ENCODE data around the gene CD82.

The CD82 gene

DNA sequence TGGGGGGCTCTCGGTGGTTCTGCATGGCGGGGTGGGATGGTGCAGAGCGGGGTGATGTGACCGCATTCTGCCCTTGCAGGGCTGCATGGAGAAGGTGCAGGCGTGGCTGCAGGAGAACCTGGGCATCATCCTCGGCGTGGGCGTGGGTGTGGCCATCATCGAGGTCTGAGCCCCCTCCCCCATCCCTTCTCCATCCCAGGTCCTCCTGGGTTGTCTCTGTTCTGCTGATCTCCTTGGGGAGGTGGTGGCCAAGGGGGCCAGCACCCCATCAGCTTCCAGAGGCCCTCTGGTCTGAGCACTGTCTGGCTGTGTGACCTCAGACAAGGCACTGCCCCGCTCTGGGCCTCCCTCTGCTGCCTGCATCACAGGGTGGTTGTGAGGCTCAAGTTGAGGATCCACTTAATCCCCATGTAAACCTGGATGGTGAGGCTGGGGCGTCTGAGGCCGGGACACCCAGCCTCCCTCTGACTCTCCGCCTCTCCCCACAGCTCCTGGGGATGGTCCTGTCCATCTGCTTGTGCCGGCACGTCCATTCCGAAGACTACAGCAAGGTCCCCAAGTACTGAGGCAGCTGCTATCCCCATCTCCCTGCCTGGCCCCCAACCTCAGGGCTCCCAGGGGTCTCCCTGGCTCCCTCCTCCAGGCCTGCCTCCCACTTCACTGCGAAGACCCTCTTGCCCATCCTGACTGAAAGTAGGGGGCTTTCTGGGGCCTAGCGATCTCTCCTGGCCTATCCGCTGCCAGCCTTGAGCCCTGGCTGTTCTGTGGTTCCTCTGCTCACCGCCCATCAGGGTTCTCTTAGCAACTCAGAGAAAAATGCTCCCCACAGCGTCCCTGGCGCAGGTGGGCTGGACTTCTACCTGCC lies 53.3 kb downstream of the CD82 start:
- DNase-seq = no peak

DNA sequence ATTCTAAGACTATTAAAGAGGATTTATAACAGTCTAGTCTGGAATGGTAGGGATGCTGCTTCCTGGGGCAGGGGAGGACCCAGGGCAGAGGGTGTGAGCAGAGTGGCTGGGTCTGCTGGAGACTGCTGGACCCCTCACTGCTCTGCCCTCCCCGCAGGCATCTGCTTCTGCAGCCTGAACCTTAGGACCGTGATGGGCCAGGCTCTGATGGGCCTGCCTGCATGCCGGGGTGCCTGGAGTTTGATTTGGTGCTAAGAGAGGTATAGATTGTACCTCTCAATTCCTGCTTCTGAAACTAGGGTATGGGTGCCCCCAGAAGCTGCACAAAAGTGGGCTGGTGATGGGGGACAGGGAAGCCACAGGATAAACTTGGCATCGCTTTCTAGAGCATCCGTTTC lies 54.9 kb downstream of the CD82 start:
- no peak for DNase-seq

DNA sequence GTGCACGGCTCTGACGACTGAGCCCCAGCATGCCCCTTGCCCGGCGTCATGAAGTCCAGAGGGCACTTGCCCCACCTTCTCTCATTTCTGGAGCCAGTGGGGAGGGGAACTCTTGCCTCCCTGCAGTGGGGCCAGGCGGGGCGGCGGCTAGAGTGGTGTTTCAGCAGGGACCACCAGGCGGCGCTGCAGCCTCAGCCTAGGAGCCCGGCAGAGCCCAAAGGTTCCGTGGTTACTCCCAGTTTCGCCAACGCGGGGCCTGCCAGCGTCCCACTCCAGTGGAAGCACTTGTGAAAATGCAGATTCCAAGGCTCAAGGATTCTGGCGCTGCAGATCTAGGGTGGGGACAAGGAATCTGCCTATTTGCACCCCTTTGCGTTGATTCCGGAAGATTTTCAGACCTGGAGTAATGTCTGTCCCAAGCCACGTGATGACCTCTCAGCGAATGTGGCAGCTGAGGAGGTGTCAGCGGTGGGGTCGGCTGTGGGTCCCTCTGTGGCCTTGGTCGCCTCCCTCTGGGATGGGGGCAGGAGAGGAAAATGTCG lies 55.7 kb downstream of the CD82 start:
- peak; percentile 68 for DNase-seq

DNA sequence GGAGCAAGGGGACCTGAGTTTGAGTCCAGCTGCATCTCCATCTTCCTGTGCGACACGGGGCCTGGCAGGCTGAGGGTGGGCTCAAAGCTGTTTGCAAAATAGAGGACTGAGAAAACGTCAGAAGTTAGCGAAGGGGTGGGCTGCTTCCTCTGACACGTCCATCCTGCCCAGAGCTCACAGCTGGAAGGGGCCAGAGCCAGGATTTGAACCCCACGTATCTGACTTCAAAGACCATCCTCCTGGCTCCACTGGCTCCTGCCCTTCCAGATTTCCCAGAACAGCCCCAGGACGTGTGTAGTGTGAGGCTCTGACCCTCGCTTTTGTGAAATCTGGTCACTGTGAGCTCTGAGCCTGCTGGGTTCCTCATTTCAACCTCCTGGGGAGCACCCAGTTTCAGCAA lies 56.3 kb downstream of the CD82 start:
- no peak for DNase-seq

DNA sequence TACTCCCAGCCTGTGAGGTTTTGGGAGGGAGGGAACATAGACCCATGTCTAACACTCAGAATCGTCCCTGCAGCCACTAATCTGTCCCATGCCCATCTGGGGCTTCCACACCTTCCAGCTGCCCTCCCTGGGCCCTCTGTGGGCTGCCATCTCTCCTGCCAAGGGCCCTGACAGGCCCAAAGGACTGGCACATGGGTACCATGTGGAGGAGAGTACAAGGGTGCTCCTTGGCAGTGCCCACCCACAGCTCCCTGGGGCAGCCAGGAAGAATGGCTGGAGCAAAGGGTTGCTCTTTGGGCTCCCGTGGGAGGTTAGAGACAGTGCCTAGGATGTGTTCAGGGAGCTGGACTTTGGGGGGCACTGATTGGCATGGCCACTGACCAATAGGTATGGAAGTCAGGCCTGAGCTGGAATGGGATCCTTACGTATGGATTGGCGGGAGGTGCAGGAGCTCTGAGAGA lies 56.8 kb downstream of the CD82 start:
- DNase-seq = no peak

DNA sequence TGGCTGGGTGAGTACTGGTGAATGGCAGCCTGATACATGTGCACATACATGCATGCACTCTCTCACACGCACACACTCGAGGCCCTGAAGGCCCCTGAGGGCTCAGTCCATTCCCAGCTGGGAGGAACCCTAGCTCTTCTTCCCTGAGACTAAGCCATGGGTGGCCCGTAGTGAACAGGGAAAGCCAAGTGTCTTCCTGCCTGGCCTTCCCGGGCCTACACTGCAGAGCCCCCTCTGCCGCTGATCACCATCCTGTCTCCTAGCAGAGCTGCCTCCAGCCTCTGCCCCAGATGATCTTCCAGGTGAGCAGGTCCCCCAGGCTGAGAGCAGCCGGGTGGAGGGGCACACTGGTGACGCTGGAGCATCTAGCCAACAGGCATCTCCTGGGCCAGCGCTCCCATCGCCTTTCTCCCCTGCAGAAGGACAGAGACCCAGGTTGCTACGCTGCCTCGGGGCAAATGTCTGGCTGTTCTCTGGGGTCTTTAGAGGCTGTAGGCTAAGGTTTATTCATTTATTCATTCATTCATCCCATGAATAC lies 57.3 kb downstream of the CD82 start:
- DNase-seq = no peak

DNA sequence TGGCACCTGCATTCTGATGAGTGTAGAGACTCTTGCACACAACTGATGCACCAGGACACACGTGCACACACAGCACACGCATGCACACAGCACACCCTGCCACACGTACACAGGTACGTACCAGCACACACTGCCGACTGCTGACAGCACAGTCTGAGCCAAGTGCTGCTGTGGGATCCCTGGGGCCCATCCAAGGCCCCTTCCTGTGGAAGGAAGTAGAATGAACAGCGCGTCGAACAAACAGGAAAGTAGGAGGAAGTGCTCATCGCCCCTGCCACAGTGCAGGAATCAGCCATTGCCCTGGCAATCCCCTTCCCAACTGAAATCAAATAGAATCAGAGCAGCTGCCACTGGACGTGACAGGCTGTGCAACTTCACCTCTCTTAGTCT lies 57.9 kb downstream of the CD82 start:
- no peak for DNase-seq

DNA sequence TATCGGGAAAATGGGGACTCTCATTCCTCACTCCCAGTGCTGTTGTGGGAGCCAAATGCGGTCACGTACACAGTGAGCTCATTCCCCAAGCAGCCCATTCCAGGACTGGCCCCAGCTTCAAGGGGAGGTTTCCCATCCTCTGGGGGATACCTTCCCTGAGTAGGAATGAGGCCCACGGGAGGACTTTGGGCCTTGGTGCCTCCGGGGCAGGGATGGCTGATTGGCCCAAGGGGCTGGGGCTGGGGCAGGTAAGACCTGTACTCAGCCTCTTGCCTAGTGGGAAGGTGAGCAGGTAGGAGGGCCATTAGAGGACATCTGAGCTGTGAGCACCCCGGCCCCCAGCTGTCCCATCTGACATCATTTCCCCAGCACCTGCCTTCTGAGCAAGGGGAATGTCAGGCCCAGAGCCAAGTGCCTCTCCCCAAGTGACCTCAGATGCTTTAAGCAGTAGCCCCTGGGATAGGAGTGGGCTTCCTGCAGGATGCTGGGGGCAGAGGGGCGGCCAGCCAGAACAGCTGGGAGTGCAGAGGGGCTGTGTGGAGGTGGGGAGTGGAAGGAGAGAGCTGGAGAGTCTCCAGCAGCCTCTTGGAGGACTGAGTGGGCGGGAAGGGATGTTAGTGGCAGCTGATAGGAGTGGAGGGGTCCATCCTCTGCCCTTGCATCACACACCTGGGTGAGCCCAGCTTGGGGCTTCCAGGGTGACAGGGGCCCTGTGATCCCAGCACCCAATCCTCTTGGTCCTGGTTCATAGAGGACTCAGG lies 58.4 kb downstream of the CD82 start:
- peak; percentile 16 for DNase-seq

DNA sequence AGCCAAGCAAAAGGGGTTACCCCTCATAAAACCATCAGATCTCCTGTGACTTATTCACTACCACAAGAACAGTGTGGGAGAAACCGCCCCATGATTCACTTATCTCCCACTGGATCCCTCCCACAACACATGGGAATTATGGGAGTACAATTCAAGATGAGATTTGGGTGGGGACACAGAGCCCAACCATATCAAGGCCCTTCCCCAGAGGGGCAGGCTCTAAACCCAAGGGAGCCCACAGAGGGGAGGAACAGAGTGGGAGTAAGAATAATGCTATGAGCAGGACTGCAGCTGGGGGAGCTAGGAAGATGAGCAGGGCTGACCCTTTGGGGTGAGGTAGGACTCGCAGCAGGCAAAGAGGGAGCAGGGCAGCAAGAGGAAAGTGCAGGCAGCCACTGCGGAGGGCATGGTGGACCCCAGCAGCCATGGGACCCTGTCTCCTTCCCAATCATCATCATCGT lies 59.3 kb downstream of the CD82 start:
- no peak for DNase-seq

DNA sequence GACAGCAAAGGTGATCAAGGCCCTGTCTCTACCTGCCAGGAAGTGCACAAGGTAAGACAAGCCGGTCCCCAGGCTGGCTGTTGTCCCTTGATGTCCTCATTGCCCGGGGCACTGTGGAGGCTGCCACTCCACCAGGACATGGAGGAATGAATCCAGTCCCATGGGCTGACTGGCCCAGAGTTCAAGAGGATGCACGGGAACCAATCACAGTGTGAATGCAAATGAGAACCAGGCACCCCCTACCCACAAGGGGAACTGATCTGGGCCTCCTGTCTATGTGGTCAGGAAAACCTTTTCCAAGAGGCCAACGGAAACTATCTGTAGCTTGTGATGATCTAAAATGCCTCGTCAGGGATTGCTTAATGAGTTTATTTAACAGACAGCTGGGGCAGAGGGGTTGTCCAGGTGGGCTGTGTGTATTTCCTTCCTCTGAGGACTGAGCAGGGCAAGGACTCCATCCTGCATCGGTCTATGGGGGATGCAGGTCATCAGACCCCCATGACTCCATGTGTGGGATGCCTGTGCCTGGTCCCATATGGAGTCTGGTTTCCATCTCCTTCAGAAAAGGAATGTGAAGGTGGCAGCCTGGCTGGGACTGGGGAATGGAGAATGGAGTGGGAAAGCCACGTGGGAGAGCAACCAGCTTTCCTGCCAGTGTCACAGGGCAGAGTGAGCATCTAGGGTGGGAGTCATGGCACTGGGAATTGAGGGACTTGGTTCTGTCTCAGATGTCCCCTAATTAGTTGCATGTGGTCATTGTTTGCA lies 60.5 kb downstream of the CD82 start:
- DNase-seq = no peak

DNA sequence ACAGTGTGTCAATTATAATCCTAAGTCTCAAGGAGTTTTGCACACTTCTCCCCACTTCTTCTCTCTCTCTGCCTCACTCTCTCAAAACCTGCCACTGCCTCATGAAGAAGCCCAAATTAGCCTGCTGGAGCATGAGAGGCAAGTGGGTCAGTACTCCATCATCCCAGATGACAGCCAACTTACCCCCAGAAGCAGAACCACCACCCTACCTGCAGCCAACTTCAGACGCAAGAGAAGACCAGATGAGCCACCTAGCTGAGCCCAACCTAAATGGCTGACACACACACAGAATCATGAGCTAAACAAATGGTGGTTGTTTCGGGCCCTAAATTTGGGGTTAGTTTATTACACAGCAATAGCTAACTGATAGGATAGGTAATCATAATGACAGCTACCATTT lies 61.2 kb downstream of the CD82 start:
- no peak for DNase-seq

DNA sequence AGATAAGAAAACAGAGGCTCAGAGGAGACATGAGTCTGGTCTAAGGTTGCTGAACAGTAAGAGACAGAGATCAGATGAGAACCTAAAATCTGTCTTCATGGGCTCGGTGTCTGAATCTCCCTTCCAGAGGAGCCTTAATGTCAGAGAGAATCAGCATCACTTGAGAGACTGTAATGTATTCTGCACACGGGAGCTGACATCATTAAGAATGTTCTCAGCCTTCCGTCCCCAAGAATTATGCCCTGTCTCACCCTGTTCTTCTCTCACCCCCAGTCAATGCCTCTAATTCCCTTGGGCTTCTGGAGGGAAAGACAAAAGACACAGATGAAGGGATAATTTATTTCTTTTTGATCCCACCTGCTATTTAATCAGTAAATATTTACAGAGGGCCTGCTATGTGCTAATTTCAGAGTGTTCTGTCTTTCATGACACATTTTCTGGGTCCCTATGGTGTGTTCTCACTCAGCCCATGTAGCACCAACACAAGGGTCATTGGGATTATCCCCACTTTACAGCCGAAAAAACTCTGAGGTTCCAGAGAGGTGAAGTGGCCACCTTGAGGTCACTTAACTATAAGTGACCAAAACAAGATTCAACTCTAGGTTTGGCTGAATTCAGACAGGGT lies 61.8 kb downstream of the CD82 start:
- no peak for DNase-seq

DNA sequence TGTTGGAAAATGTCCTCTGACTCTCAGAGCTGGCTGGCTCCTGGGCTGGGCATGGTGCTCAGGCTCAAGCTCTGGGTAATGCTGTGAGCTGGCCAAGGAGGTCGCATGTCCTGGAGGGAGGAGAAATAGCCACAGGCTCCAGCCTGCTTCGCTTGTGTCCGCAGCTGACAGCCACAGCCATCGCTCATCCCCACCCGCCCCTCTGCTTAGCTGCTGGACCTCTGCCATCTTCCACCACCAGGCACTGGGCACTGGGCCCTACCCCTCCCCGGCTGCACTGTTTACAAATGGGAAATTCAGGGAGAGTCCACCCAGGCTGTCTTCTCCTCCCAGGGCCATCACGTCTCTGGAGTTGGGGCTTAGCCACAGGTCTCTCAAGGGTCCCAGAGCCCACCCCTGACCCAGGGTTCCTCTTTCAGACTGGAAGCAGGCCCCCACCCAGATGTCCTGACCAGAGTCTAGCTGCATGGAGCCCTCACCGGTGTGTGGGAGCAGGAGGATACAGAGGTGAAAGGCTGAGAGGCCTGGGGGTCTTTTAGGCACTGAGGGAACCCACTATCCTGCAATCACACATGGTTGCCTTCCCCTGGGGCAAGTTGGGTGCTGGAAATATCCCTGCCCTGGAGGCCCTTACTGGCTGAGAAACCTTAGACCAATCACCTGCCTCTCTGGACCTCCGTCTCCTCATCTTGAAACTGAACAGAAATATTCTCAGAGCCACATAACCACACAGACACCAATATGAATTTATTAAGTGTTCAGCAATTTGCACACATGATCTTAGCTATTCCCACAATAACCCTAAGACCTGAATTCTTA lies 62.7 kb downstream of the CD82 start:
- DNase-seq = peak; percentile 49

DNA sequence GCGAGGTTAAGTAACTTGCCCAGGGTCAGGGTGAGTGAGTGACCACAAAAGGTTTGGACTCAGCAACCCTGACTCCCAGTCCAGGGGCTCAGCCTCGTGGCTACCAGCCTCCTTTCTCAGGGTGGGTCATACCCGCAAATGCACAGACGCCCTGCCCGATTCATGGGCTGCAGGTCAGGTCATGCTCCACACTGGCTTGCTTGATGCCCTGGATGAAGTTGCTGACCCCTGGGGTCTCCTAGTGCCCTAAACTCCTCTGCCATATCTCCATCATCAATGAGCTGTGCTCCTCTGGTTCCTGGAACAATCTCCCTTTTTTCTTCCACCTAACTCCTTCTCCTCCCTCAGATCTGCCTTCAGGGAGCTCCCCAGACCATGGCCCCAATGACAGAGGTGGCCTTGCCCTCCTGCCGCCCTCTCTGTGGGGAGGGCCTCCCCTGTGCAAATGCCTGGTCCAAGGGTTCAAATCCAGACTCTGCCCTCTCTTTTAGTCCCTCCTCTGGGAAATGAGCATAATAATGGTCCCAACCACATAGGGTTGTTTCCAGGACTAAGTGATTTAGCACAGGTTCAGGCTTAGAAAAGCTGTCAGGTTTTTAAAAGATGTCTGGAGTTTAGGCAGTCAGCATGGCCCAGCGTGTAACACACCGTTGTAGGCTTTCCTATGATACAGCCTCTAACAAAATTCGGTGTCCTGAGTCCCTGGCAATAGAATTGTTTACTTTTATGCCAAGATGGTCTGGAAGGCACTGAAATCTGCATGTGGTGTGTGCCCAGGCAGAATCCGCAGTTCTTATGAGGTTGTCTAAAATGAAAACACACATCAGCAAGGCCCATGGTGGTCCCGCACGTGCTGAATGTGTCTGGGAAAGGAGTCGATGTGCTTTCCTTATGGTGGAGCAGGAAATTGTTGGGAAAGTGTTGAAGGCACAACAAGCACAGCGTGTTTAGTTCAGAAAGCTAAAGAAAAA lies 63.6 kb downstream of the CD82 start:
- DNase-seq = no peak

DNA sequence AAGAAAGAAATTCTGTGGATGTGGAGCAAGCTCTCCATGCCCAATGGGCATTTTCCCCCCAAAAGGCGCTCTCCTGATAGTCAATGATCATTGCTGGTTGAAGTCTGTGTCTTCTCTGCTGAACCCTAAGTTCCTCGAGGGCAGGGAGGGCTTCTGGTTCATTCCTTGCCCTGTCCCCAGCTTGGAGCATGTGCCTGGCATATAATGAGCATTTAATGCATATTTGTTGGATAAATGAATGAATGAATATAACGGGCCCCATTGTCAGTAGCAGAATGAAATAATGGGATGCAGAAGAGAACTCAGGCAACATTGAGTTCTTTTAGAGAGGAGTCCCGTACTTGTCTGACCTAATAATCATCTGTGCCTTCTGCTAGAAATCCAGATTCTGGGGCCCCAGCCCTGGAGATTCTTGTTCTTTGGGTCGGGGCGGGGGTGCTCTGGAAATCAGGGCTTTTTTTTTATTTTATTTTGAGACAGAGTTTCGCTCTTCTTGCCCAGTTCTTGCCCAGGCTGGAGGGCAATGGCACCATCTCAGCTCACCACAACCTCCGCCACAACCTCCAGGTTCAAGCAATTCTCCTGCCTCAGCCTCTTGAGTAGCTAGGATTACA lies 64.4 kb downstream of the CD82 start:
- no peak for DNase-seq

DNA sequence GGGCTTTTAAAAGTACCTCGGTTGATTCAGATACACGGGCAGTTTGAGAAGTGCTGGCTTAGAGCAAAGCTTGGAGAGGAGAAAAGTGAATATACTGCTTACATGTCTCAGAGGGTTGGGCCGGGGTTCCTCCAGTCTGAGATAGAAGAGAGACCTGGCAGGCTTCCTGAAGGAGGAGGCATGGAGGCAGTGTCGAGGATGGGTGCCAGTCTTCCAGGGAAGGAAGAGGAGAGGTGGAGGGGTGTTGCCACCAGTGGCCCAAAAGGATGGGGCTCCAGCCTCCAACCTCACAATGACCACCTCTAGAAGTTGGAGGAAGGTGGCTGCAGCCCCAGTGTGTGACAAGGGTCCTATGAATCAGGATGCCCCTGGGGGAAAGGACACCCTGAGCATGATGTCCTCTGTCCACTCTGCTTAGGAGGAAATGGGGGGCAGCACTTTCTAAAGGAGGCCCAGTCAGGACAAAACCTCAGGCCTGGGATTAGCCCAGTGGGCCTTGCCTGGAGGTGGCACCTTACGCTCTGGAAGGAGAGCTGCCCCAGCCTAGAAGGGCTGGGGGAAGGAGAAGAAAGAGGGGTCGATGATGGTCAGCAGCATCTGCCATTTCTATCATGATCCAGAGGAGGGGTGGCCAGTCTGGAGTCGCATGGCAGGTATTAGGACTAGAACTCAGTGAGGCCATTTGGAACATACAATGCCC lies 65.2 kb downstream of the CD82 start:
- no peak for DNase-seq

DNA sequence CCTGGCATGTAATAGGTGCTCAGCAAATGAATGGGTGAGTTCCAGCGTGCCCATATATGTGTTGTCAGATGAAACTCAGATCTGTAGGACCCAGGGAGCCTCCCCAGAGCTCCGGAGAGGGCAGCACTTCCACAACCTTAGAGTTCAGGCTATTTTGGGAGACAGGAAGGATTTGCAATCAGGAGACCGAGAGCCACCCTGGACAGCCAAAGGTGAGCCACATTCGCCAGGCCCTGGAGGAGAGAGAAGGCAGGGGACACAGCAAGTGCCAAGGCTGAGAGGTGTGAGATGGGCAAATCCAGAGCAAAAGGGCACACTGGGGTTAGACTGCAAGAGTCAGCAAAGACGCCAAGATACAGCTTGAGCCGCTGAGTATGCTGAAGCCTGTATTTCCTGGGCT lies 66.4 kb downstream of the CD82 start:
- DNase-seq = no peak

DNA sequence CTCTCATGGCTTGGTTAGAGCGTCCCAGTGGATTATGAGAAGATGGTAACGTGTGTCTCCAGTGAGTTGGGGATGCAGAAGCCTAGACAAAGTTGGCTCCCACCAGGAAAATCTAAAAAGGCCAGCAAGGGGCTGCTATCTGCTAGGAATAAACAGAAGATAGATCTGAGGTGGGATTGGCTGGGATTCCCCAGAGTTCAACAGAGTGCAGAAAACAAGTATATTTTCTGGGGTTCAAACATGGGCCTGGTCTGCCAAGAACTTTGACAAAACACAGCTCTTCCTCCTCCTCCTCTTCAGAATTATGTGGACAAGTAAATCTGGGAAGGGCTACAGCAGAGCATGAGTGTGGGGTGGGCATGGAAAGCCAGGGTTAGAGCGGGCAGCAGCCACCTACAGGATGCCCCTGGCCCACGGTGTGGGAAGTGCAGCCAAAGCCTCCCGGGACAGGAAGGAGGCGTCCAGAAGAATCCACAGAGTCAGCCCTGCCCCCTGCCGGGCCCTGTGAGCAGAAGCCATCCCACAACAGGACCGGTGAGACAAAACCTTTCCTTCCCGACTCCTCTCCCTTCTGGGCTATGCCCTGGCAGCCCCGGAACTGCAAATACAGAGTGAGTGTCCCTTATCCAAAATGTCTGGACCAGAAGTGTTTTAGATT lies 67.1 kb downstream of the CD82 start:
- peak; percentile 29 for DNase-seq
